NCI-H146 treated with DMSO at 0.1 percent for 48 hours (cell line): ENCODE measurements around the gene ARL6.

ENCODE experiments used
- DNase-seq: peaks from one replicate; lab custom pipeline; 2025; ENCODE audit not compliant: unreplicated experiment; lab: John Stamatoyannopoulos, UW

Gene ARL6, protein sequence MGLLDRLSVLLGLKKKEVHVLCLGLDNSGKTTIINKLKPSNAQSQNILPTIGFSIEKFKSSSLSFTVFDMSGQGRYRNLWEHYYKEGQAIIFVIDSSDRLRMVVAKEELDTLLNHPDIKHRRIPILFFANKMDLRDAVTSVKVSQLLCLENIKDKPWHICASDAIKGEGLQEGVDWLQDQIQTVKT

GRCh38 chr3:97764407-97765238, at the start of gene ARL6:
Gene ARL6, plus strand, starts transcription at chr3:97764758. Its CDS starts 3,350 bp downstream, at chr3:97768108.
- peak; percentile 96 for DNase-seq

DNA sequence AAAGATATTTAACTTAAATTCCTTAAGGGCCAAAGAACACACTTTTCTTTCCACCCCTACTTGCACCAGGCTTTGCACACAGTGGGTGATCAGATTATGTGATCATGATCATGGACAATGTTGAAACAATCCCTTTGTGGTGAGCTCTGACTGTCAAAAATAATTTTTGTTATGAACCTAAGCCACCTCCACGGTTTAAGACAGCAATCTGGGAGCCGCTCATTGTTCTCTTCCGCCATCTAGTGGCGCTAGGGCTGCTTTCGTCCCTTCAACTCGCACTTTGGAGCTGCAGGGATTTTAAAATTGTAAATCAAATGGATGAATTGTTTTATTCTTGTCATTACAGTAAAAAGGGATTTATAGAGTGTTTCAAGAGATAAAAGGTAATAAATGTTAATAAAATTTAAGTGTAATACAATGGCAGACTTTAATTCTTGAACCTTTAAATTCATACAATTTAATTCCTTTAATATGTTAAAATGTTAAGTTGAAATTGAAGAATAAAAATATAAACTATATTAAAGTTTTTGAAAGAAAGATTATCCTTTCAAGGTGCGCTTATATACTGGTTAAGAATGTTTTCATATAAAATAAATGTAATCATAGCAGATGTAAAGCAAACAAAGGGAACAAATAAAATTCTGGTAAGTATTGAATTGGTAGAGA, 45.3 kb upstream of the ARL6 start:
- DNase-seq = peak; percentile 57

GRCh38 chr3:97720417-97720816, 44.1 kb upstream of the ARL6 start:
- peak; percentile 54 for DNase-seq

DNA sequence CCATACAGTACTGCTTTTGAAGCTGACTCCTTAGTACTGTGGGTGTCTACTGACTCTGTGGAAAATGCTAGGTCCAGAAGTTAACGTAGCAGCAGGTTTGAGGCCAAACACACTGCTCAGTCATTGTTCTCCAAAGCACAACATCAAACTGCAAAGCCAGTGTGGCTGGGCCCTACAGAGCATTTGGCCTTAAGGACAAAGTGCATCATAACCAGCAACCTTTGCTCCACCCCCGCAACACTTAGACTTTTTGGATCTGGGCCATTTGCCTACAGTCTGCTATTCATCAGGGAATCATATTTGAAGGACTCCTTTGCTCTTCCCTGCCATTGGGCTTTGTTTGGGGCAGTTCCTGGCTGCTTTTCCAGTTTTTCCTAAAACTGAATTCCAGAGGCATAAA, 43.1 kb upstream of the ARL6 start:
- DNase-seq = no peak

DNA sequence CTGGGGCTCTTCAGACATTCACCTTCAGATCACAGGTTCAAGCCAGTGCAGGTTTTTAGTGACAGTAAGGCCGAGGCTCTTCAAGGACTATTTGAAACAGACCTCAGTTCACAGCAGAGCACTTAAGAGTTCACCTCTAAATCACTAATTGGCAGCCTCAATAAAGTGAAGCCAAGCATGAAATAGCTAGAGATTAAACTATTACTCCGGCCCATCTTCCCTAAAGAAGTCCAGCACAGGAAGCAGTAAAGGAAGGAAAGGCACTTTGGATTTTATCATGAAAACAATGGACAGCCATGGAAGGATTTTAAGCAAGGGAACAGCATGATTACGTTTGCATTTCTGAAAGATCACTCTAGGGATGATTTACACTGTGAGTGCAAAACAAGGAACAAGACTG, 27.6 kb upstream of the ARL6 start:
- no peak for DNase-seq

DNA sequence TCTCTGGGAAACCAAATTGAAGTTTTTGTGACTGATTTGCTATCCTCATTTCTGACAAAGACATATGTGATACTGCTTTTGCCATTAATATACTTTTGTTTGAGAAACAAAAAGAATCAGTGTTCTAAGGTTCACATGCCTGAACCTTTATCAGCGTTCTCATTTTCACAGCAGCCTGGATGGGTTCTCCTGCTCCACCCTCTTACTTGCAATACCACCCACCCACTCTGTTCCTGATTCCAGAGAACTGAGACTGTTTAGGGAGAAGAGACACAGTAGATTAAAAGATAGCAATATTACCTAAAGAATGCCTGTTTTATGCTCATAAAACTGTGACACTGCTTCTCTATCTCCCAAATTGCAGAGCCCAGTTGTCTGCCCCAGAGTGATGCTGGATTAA, 25.8 kb upstream of the ARL6 start:
- no peak for DNase-seq

DNA sequence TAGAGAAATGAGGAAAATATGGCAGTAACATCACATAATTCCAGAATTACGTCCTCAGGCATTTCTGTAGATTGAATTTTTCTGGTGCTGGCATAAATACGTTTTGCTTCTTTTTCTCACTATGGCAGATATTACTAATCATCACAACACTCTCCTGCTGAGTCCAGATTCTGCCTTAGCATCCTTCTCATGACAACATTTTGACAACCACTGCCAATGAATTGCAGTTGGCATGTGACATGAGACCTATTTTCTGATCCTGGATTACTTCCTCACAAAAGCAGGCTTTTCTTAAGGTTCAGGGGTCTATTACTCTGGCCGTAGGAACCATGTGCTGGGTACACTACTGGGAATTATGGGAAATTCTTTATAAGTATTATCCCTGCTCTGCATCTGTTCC, 22.5 kb upstream of the ARL6 start:
- DNase-seq = no peak

DNA sequence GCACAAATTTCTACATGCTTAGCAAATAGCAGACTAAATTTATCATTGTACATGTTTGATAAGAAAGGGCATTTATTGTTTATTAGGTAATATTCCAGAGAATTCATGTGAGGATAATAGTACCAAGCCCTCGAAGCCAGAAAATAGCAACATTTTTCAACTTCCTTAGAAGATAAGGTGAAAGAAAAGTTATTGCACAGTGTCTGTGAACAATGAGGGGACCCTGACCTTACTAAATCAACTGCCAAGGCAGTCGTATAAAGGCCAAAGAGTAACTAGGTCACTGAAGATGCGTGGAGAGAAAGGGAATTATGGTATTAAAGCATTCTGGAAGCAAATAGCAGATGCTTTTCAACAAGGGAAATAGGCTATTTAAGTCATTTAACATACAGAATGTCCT, 20.3 kb upstream of the ARL6 start:
- no peak for DNase-seq

- peak; percentile 58 for DNase-seq
Observed at GRCh38 chr3:97763586-97764406, 762 bp upstream of the ARL6 start.

GRCh38 chr3:97765336-97765735, 778 bp downstream of the ARL6 start:
- no peak for DNase-seq

GRCh38 chr3:97772926-97773325, 8.4 kb downstream of the ARL6 start:
- no peak for DNase-seq

GRCh38 chr3:97778152-97778551, 13.6 kb downstream of the ARL6 start:
- no peak for DNase-seq

DNA sequence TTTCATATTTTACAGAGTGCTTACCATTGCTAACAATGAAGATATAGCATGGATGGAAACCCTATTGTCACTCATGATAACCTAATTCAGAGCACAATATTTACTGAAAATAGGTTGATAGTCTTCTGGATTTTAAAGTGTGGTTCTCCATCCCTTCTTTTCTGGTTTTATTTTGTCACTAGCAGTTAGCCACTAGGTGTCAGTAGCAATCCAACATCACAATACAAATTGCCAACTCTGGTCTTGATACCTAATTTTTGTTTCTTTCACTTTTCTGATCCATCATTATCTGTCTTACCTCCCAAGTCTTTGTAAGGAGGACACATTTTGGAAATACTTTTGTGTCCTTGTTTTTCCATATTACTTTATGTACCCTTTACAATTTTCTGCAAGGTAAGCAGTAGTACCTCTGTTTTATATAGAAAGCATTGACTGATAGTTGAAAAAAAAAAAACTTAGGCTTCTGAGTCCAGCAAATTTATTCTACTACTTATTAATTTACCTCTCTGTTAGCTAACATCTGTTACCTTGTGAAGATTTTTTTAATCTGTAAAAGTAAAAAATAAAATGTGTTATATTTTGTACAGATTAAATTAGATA, 29.0 kb downstream of the ARL6 start:
- peak; percentile 30 for DNase-seq

DNA sequence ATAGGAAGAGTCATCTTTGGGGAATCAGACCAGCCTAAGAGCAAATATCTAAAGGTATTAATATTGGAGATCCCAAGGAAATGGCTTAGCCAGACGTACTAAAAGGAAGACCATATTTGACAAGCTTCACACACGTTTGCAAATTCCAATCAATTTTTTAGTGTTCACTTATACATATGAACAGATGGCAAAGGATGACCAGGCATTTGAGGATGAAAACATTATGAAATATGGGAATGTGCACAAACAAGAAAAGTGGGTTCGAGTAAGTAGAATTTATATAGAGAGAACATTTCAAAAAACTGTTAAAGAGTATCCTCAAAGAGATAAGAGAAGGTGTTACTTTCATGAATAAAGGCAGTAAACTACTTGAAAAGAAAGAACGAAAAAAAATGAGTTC, 31.4 kb downstream of the ARL6 start:
- DNase-seq = no peak

- DNase-seq = no peak
Observed at GRCh38 chr3:97804471-97804870, 39.9 kb downstream of the ARL6 start.

DNA sequence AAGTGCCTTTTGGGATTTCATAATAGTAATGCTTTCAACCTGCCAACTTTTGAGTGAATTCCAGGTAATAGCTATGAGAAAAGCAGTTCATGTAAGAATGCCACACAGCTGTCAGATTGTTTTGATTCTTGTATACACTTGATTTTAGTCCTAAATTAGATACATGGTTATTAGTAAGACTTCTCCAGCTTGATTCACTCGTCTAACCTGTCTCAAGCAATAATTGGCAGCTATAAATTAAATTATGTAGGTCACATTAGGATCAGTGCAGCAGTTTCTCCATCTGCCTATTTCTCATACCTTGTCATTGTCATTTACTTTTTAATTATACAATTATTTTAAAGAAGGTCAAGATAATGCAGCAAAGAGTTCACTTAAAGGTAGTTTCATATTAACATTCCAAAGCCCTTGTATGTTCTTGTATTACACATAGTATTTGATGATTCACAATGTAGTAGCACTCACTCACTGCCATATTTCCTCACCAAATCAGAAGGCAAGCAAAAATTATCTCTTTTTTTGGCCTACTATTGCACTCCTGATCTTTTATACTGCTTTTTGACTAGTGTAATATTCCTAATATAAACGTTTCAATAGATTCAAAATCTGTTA, 46.3 kb downstream of the ARL6 start:
- no peak for DNase-seq

- DNase-seq = no peak
Observed at GRCh38 chr3:97815149-97815917, 50.8 kb downstream of the ARL6 start.

DNA sequence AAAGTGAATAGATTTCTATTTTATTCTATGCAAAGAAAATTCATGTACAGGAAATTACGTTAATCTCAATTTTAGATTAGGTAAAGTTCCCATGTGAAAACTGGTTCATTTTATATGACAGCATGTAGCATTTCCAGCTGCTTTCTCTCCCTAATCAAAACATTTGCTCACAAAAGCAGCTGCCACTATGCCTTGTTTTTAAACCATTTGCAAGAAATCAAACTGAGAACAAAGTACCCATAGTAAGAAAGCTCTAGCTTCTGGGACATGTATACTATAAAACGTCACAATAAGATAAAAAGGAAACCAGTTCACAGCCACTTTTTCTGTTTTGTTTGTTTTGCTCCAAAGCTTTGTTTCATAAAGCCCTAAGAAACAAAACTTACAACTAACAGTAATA, 52.3 kb downstream of the ARL6 start:
- DNase-seq = no peak

GRCh38 chr3:97817965-97818364, 53.4 kb downstream of the ARL6 start:
- peak; percentile 27 for DNase-seq

DNA sequence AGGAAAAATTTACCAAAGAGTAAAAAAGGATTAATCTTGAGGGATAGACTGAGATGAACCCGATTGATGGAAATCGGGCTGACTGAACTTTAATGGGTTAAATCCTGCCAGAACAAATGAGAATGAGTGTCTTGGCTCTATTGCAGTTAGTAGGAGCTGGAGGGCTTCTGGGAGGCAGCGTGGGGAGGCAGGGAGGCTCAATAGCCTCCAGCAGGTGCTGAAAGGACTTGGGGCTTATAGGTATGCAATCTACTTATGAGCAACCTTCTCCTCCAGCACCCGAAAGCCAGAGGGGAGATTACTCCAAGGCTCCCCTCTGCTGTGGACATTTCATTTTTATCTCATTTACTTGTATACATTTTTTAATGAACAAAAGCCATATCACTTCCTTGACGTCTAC, 56.2 kb downstream of the ARL6 start:
- no peak for DNase-seq
